Activated B cell treated with CpG ODN at 0.5 μM for 24 hours (primary cell): Measurements from ENCODE around the gene SIAE. TPM values are rescaled to one million over a fixed set of nuclear protein-coding genes. Genes with fewer than 3 reads are reported as not detected.

Source experiments
- ATAC-seq: fragments of 200-7000 bp; cut with Tn5 transposase; one replicate; pipeline ENCODE4 v1.10.0; 2021; ENCODE audit warnings: low read depth, mild to moderate bottlenecking, moderate library complexity
- CTCF ChIA-PET: fragments of 350-600 bp; sonication (Branson Sonifier 250); formaldehyde crosslinking; loops from one replicate; lab custom pipeline; 2021; ENCODE audit warnings: antibody characterized with exemption; lab: Charles Lee
- POLR2A ChIA-PET: fragments of 350-600 bp; sonication (Branson Sonifier 250); formaldehyde crosslinking; loops from one replicate; lab custom pipeline; 2021; ENCODE audit warnings: antibody characterized with exemption; lab: Charles Lee
- DNase-seq: peaks from one replicate; pipeline ENCODE4 v3.0.0; 2022
- H3K27ac Mint-ChIP-seq: one replicate; pipeline ENCODE4 v1.8.0; 2020; ENCODE audit warnings: mixed read lengths
- H3K27me3 Mint-ChIP-seq: one replicate; pipeline ENCODE4 v1.8.0; 2021; ENCODE audit warnings: mixed read lengths
- H3K36me3 Mint-ChIP-seq: one replicate; pipeline ENCODE4 v1.8.0; 2021; ENCODE audit warnings: low read depth, mixed read lengths
- H3K4me1 Mint-ChIP-seq: one replicate; pipeline ENCODE4 v1.8.0; 2021; ENCODE audit warnings: mixed read lengths
- H3K4me3 Mint-ChIP-seq: one replicate; pipeline ENCODE4 v1.8.0; 2020; ENCODE audit warnings: mild to moderate bottlenecking, mixed read lengths
- H3K9me3 Mint-ChIP-seq: one replicate; pipeline ENCODE4 v1.8.0; 2020; ENCODE audit warnings: mixed read lengths
- CTCF ChIP-seq: fragments of 200-600 bp; IDR thresholded peaks from one replicate; pipeline ENCODE4 v1.8.0; 2022; ENCODE audit warnings: antibody characterized with exemption, mild to moderate bottlenecking
- intact Hi-C: fragments of 100-400 bp; cut with micrococcal nuclease; formaldehyde crosslinking; loops from one replicate; pipeline ENCODE4 v1.15.1; 2024
- total RNA-seq: library from RNA; stranded (reverse); gene quantifications from 2 replicates; pipeline ENCODE4 v1.2.3, GENCODE V29; 2022

SIAE gene
- total RNA-seq, 1 donor from 2014 or later, result 3.4 TPM

- ChIA-PET CTCF (no interaction called here), POLR2A (interaction anchor here (0.6 kb wide), 1 partner anchor 23 kb away, joined by 3 read pairs; no protein-coding TSS in a partner anchor)
- ATAC-seq, result no peak
- Mint-ChIP-seq H3K4me1 (no peaks in the 10 kb centered on the region), H3K27ac (no peak overlapping the region), H3K9me3 (no peaks in the 10 kb centered on the region), H3K27me3 (peaks cover 15% of the 10 kb centered on the region), H3K36me3 (no peaks in the 10 kb centered on the region), H3K4me3 (no peak overlapping the region)
- intact Hi-C loops, result no loop called here
- no peak for TF ChIP-seq CTCF
- no peak for DNase-seq
Observed at GRCh38 chr11:124595302-124595701, 78.2 kb downstream of the SIAE start.

- Mint-ChIP-seq H3K9me3 (no peaks in the 10 kb centered on the region), H3K4me3 (no peak overlapping the region), H3K4me1 (no peaks in the 10 kb centered on the region), H3K36me3 (no peaks in the 10 kb centered on the region), H3K27ac (no peak overlapping the region), H3K27me3 (peaks cover 11% of the 10 kb centered on the region)
- DNase-seq (no peak), ATAC-seq (no peak)
- ChIA-PET POLR2A (no interaction called here), CTCF (no interaction called here)
- intact Hi-C loops, result no loop called here
- no peak for TF ChIP-seq CTCF
Observed at GRCh38 chr11:124592627-124593026, 80.9 kb downstream of the SIAE start.

- no peak overlapping the region for H3K4me3 Mint-ChIP-seq
- intact Hi-C loops, result no loop called here
- no peak for TF ChIP-seq CTCF
- CTCF ChIA-PET, result no interaction called here
- no peaks in the 10 kb centered on the region for H3K4me1 Mint-ChIP-seq
- H3K27ac Mint-ChIP-seq, result no peak overlapping the region
- no peaks in the 10 kb centered on the region for H3K36me3 Mint-ChIP-seq
- DNase-seq, result no peak
- H3K9me3 Mint-ChIP-seq, result no peaks in the 10 kb centered on the region
- POLR2A ChIA-PET, result no interaction called here
- peaks cover 8% of the 10 kb centered on the region for H3K27me3 Mint-ChIP-seq
- ATAC-seq, result no peak
Observed at GRCh38 chr11:124591430-124591829, 82.1 kb downstream of the SIAE start.

- CTCF ChIA-PET, result interaction anchor here (1.4 to 5.5 kb wide), 4 partner anchors 170 to 516 kb away, joined by 5 to 49 read pairs (median 8); no protein-coding TSS in a partner anchor
- Mint-ChIP-seq H3K4me3 (no peak overlapping the region), H3K9me3 (no peaks in the 10 kb centered on the region), H3K27me3 (peaks cover 12% of the 10 kb centered on the region), H3K36me3 (no peaks in the 10 kb centered on the region), H3K27ac (no peak overlapping the region), H3K4me1 (no peaks in the 10 kb centered on the region)
- DNase-seq (peak; percentile 20), ATAC-seq (no peak)
- no peak for TF ChIP-seq CTCF
- POLR2A ChIA-PET, result no interaction called here
- intact Hi-C loops, result loop anchor here (1.0 to 10.0 kb wide), 5 partner anchors 171 to 942 kb away; no protein-coding TSS in a partner anchor
Observed at GRCh38 chr11:124586238-124586860, 87.2 kb downstream of the SIAE start.

GRCh38 chr11:124584681-124585372, 88.7 kb downstream of the SIAE start:
- no peaks in the 10 kb centered on the region for H3K9me3 Mint-ChIP-seq
- H3K27ac Mint-ChIP-seq, result no peak overlapping the region
- H3K4me1 Mint-ChIP-seq, result no peaks in the 10 kb centered on the region
- ChIA-PET POLR2A (no interaction called here), CTCF (interaction anchor here (1.4 to 5.5 kb wide), 5 partner anchors 9 to 515 kb away, joined by 4 to 49 read pairs (median 7); no protein-coding TSS in a partner anchor)
- intact Hi-C loops, result loop anchor here (10.0 kb wide), 1 partner anchor 940 kb away; no protein-coding TSS in a partner anchor
- DNase-seq (no peak), ATAC-seq (no peak)
- no peak for TF ChIP-seq CTCF
- peaks cover 17% of the 10 kb centered on the region for H3K27me3 Mint-ChIP-seq
- no peaks in the 10 kb centered on the region for H3K36me3 Mint-ChIP-seq
- H3K4me3 Mint-ChIP-seq, result no peak overlapping the region
